GM21786 (cell line): Measurements from ENCODE around the gene ABCC4.

ENCODE experiments used
- ATAC-seq: cut with Tn5 transposase; IDR thresholded peaks from one replicate; pipeline ENCODE4 v1.9.1; 2021; ENCODE audit not compliant: unreplicated experiment

The ABCC4 gene

GRCh38 chr13:95003019-95003813, 298.0 kb downstream of the ABCC4 start:
- no peak for ATAC-seq

DNA sequence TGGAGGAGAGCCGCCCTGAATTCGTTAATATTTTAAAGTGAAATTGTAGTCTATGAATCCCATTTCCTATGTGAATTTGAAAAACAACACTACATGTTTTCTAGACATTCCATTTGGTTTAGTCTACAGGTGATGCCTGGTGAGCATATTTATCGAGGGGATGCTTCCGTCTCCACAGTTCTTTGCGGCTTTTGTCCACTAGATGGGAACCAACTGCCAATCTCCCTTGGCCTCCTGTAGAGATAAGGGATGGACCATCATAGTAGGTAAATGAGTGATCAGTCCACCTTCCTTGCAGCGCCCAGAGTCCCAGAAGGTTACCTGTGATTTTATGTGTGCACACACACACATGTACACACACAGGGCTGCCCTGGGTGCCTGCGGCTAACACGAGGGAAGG, 299.1 kb downstream of the ABCC4 start:
- no peak for ATAC-seq

GRCh38 chr13:94999871-95000270, 301.4 kb downstream of the ABCC4 start:
- ATAC-seq: no peak

GRCh38 chr13:94997126-94997525, 304.1 kb downstream of the ABCC4 start:
- ATAC-seq: no peak

DNA sequence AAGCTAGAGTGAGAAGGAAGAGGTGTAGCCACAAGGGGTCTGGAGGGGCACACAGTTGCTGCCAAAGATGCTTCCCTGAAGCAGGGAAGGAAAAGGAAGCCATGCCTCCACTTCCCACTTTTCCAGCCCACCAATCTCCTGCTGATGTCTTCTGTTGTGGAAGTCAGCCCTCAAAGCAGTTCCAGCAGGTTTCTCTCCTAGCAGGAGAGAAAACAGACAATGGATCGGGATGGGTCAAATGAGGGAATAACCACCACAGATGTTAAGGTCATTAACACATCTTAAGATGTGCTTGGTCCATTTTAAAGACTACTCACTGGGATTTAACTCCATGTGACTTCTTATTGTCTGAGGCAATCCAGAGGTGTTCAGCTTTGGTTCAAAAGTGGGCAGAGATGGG, 304.8 kb downstream of the ABCC4 start:
- no peak for ATAC-seq

- no peak for ATAC-seq
Measured at GRCh38 chr13:94994506-94994905, 306.7 kb downstream of the ABCC4 start.

DNA sequence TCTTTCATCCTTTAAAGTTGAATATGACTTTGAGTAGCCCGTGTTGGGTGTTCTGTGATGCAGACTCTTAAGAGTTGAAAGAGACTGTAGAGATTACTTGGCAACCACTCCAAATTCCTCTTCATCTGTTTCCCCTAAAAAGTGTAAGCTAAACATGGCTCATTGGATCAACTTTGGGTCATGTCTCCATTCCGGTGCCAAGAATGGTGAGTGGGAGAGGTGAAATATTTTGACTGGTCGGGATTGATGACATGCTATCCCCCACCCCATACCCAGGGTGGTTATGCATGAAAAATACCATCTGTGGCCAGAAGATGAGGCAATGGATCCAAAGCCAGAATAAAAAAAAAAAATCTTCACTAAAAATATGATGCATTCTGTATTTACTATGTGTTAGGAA, 307.6 kb downstream of the ABCC4 start:
- no peak for ATAC-seq

DNA sequence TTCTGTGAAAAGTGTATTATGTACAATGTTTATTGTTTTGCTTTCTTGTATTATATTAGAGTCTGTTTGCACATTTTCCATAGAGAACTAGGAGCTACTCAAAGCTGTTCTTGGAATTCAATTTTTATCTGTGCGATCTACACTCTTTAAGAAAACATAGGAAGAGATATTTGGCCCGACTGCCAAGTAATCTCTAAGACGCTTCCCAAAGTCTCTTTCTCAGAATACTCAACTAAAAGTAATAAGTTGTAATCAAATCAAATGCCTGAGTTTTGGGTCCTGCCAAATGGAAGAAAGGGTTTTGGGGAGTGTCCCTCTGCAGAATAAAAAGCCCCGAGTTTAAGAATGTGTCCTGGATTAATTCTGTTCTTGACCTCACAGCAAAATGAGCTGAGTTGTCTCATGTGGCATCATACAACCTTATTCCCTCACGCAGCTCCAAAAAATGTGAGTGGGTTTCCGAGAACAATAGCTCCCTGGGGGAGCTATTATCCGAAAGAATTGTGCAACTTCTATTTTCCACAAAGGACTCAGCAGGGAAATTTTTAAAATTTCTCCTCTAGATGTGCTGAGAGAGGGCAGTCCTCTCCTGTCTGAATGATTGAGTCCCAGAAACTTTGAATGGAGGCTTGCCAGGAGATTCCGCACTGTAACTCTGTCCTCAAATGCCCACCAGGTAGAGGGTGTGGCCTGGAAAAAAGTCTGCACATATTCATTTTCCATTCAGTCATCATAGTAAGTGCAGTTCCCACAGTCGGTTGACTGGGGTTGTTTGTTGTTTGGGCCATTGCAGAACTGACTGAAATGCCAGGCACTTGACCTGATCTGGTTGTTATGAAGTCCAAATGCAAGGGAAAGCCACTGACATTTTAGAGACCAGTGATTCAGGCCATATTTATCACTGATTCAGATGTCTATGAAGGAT, 309.0 kb downstream of the ABCC4 start:
- no peak for ATAC-seq

DNA sequence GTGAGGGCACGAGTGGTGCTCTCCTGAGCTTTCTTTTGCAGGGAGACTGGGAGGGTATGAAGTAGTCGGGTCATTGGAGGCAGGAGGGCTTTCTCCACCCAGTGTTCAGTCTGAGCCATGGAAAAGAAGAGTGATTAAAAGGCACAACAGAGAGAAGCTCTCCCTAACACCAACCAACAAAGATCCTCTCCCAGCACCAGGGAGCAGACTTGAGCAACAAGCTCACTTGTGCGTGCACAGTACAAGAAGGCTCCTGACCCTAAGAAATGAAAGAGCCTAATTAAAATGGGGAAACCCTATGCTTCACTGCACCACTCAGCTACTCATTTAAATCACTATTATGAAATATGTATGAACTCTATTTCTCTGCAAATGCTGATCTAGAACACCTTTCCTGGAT, 312.6 kb downstream of the ABCC4 start:
- ATAC-seq: no peak

- ATAC-seq: no peak
Measured at GRCh38 chr13:94987869-94988268, 313.4 kb downstream of the ABCC4 start.

DNA sequence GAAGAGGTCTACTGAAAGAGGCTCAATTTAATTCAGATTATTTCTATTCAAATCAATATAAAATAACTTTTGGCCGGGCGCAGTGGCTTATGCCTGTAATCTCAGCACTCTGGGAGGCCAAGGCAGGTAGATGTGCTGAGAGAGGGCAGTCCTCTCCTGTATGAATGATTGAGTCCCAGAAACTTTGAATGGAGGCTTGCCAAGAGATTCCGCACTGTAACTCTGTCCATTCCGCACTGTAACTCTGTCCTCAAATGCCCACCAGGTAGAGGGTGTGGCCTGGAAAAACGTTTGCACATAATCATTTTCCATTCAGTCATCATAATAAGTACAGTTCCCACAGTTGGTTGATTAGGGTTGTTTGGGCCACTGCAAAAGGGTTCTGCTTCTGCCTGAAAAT, 314.2 kb downstream of the ABCC4 start:
- no peak for ATAC-seq

GRCh38 chr13:94984958-94985357, 316.3 kb downstream of the ABCC4 start:
- ATAC-seq: no peak

DNA sequence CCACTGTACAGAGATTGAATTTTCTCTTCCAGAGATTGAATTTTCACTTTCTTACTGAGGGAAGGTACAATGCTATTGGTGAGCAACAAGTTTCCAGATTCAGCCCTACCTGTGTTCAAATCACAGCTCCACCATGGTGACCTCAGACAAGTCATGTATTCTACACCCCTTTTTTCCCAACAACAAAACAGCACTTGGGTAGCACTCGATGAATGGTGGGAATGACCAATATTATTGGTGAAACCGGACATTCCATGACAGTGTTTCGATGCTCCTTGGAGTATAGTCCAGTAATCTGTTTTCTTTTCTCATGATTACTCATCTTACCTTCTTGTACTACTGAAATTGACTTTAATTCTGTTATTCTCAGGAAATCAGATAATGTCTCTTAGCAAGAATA, 322.7 kb downstream of the ABCC4 start:
- no peak for ATAC-seq

GRCh38 chr13:94974015-94974951, 327.0 kb downstream of the ABCC4 start:
- no peak for ATAC-seq

GRCh38 chr13:94972262-94972661, 329.0 kb downstream of the ABCC4 start:
- ATAC-seq: no peak
